HepG2 (cell line): Measurements from ENCODE around the gene SSH3. TPM values are rescaled to one million over a fixed set of nuclear protein-coding genes. Genes with fewer than 3 reads are reported as not detected.
A peak's percentile ranks its signal among the peaks of the same experiment; 100 is the strongest.

Experiments
- CC2D1A ChIP-seq: sonication (generic); formaldehyde crosslinking; IDR thresholded peaks from 2 replicates; pipeline ENCODE4 v1.8.1; 2023; ENCODE audit warnings: mild to moderate bottlenecking, missing genetic modification reagents
- CENPT ChIP-seq: sonication (generic); formaldehyde crosslinking; IDR thresholded peaks from 2 replicates; pipeline ENCODE4 v1.8.0; 2022; ENCODE audit warnings: low read depth, mild to moderate bottlenecking, moderate library complexity, missing genetic modification reagents
- DRAP1 ChIP-seq: IDR thresholded peaks from 2 replicates; pipeline ENCODE4 v1.6.1; 2016; ENCODE audit warnings: missing genetic modification reagents, missing compliant biosample characterization
- E2F5 ChIP-seq: sonication (generic); formaldehyde crosslinking; conservative IDR thresholded peaks from 2 replicates; pipeline ENCODE4 v1.4.0; 2020; ENCODE audit warnings: missing genetic modification reagents
- KAT8 ChIP-seq: IDR thresholded peaks from 2 replicates; pipeline ENCODE4 v1.6.1; 2016; ENCODE audit warnings: missing genetic modification reagents, missing compliant biosample characterization
- KLF16 ChIP-seq, 2 experiments: sonication (generic) in 1 of 2; formaldehyde crosslinking in 1 of 2; IDR thresholded peaks; 2 replicates each; pipeline versions ENCODE4 v1.6.1 to v1.8.0; 2016 to 2023; ENCODE audit warnings: missing genetic modification reagents in 2 of 2, missing compliant biosample characterization in 1 of 2
- MXD1 ChIP-seq: sonication (generic); formaldehyde crosslinking; IDR thresholded peaks from 2 replicates; pipeline ENCODE4 v1.4.0; 2020; ENCODE audit warnings: mild to moderate bottlenecking, missing genetic modification reagents
- NFE2 ChIP-seq: sonication (generic); formaldehyde crosslinking; IDR thresholded peaks from 2 replicates; pipeline ENCODE4 v1.4.0; 2020; ENCODE audit warnings: missing genetic modification reagents
- NR2F1 ChIP-seq, 2 experiments: fragments of 450-650 bp in 1 of 2; formaldehyde crosslinking in 1 of 2; IDR thresholded peaks; 2 replicates each; pipeline versions ENCODE4 v1.5.0 to v1.6.1; 2016 to 2020; ENCODE audit warnings: mild to moderate bottlenecking in 1 of 2, missing compliant biosample characterization in 1 of 2, missing genetic modification reagents in 1 of 2, moderate library complexity in 1 of 2
- REPIN1 ChIP-seq: sonication (generic); formaldehyde crosslinking; IDR thresholded peaks from 2 replicates; pipeline ENCODE4 v1.8.0; 2022; ENCODE audit warnings: missing genetic modification reagents, low read depth, mild to moderate bottlenecking, borderline replicate concordance
- STAG1 ChIP-seq: sonication (generic); formaldehyde crosslinking; IDR thresholded peaks from 2 replicates; pipeline ENCODE4 v1.4.0; 2020; ENCODE audit warnings: missing genetic modification reagents
- TBX2 ChIP-seq: sonication (generic); formaldehyde crosslinking; IDR thresholded peaks from 2 replicates; pipeline ENCODE4 v1.5.0; 2020; ENCODE audit warnings: missing genetic modification reagents, mild to moderate bottlenecking, borderline replicate concordance
- ZBTB21 ChIP-seq: sonication (generic); formaldehyde crosslinking; IDR thresholded peaks from 2 replicates; pipeline ENCODE4 v1.4.0; 2020; ENCODE audit warnings: missing genetic modification reagents
- ZBTB34 ChIP-seq: sonication (generic); formaldehyde crosslinking; IDR thresholded peaks from 2 replicates; pipeline ENCODE4 v1.8.0; 2022; ENCODE audit warnings: mild to moderate bottlenecking, missing genetic modification reagents
- ZNF432 ChIP-seq: sonication (generic); formaldehyde crosslinking; IDR thresholded peaks from 2 replicates; pipeline ENCODE4 v1.5.0; 2020; ENCODE audit warnings: missing genetic modification reagents, mild to moderate bottlenecking, borderline replicate concordance
- ZNF704 ChIP-seq: sonication (generic); formaldehyde crosslinking; IDR thresholded peaks from 2 replicates; pipeline ENCODE4 v1.8.1; 2023; ENCODE audit warnings: mild to moderate bottlenecking, inconsistent platforms, moderate library complexity, missing genetic modification reagents, borderline replicate concordance
- ZNF878 ChIP-seq: sonication (generic); formaldehyde crosslinking; IDR thresholded peaks from 2 replicates; pipeline ENCODE4 v1.8.1; 2023; ENCODE audit warnings: mild to moderate bottlenecking, missing genetic modification reagents, moderate library complexity
- polyA plus RNA-seq, 8 experiments: library from polyadenylated mRNA; depleted of rRNA in 3 of 8; stranded (reverse) in 7 of 8; unstranded in 1 of 8; fragments of >200 nt; fragmentation: Illumina TruSeq in 4 of 8; extraction: Trizol in 4 of 8; gene quantifications; 2 replicates each; pipeline versions ENCODE4 v1.2.1 to v1.2.3, GENCODE V29; 2011 to 2016; ENCODE audit warnings: low read depth in 4 of 8, missing spikeins in 1 of 8, mixed read lengths in 1 of 8; ENCODE audit not compliant: insufficient read depth in 1 of 8
- total RNA-seq, 5 experiments: library from RNA; depleted of rRNA; stranded (reverse); fragments of >200 nt; fragmentation: Illumina TruSeq; extraction: Trizol; gene quantifications; 2 replicates each; pipeline ENCODE4 v1.2.3, GENCODE V29; 2016; ENCODE audit warnings: low read depth in 1 of 5
- TF ChIP-seq, protein P1 (sequence below): sonication (generic); formaldehyde crosslinking; conservative IDR thresholded peaks from 2 replicates; pipeline ENCODE4 v1.4.0; 2020; ENCODE audit warnings: missing genetic modification reagents

The SSH3 gene
- total and polyA plus RNA-seq, 2 of the 13 experiments (the other 11 are each of a cell fraction or from before 2014, with no cell fraction given) = 12.4 to 18.8 TPM

DNA sequence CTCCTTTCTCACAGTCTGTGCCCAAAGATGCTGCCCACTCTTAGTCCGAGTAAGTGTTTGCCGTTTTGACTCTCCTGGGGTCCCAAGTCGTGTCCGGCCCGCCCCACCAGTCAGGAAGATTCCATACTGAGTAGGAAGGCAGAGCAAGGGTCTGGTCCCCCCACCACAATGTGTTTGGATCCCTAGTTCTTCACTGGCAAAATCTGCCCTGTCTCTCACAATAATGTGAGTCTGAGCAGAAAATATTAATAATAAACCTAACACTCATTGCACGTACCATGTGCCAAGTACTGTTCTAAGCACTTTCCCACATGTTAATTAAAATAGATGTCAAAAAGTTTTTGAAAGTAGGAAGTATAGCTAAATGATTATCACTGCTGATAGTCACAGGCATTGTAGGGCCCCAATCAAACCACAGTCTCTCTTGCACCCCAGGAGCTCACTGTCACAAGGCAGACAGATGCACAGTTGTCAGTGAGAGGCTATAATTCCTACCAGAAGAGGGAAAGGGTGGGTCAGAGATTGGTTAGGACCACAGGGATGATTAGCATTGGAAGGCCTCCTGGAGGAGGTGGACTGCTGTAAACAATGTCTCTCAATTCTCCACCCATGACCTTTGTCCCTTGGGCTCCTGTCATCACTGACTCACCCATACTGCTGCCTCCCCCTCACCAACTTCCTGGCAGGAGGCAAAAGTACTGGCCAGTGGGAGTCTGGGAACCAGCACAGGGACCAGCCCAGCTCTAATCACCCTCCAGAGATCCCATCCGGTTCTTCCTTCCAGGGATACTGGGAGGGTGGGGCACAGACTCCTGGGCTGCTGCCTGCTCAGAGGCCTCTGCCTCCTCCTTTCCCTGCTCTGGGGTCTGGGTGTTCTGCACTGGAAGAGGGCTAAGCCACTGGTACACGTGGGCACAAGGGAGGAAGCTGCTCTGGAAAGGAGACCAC lies 51.0 kb downstream of the SSH3 start (continued):
- TF ChIP-seq ZNF704 (CRISPR knock-in tag) (no peak), NFE2 (CRISPR knock-in tag) (no peak), KLF16 (CRISPR knock-in tag; IDR thresholded peaks at IDR 0.05) (peak in 1 of 2 experiments; percentile 87; a peak in 2 of 4 replicates), KAT8 (CRISPR knock-in tag) (peak; percentile 92), CC2D1A (CRISPR knock-in tag) (no peak), STAG1 (CRISPR knock-in tag) (no peak), CENPT (CRISPR knock-in tag) (no peak), DRAP1 (CRISPR knock-in tag) (peak; percentile 76), TBX2 (CRISPR knock-in tag) (peak; percentile 86), ZBTB34 (no peak), ZNF432 (CRISPR knock-in tag) (no peak), ZNF878 (CRISPR knock-in tag) (peak; percentile 50; the same call in 1 of the 2 replicates), ZBTB21 (CRISPR knock-in tag) (peak; percentile 83), NR2F1 (CRISPR knock-in tag; IDR thresholded peaks at IDR 0.05) (peak; percentile 58 to 70; a peak in 2 of 4 replicates), REPIN1 (0 out of 2 replicates have a peak, but pooled peaks have one; percentile 26), MXD1 (CRISPR knock-in tag) (no peak), E2F5 (CRISPR knock-in tag) (no peak)
- TF ChIP-seq, protein P1, sequence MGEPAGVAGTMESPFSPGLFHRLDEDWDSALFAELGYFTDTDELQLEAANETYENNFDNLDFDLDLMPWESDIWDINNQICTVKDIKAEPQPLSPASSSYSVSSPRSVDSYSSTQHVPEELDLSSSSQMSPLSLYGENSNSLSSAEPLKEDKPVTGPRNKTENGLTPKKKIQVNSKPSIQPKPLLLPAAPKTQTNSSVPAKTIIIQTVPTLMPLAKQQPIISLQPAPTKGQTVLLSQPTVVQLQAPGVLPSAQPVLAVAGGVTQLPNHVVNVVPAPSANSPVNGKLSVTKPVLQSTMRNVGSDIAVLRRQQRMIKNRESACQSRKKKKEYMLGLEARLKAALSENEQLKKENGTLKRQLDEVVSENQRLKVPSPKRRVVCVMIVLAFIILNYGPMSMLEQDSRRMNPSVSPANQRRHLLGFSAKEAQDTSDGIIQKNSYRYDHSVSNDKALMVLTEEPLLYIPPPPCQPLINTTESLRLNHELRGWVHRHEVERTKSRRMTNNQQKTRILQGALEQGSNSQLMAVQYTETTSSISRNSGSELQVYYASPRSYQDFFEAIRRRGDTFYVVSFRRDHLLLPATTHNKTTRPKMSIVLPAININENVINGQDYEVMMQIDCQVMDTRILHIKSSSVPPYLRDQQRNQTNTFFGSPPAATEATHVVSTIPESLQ (CRISPR knock-in tag) = no peak
